Neutrophil (primary cell): Measurements from ENCODE around the gene ALG3.
A peak's percentile ranks its signal among the peaks of the same experiment; 100 is the strongest.

ENCODE experiments used
- H3K27ac ChIP-seq: fragments of 200-600 bp; sonication (generic); 2 replicates; pipeline ENCODE4 v1.5.1; 2016; ENCODE audit warnings: mild to moderate bottlenecking, moderate library complexity
- H3K27me3 ChIP-seq: fragments of 200-600 bp; sonication (generic); 2 replicates; pipeline ENCODE4 v1.6.0; 2016; ENCODE audit warnings: mild to moderate bottlenecking
- H3K36me3 ChIP-seq: fragments of 200-600 bp; sonication (generic); 2 replicates; pipeline ENCODE4 v1.5.1; 2017
- H3K4me1 ChIP-seq, 2 experiments: fragments of 200-600 bp in 1 of 2; sonication (generic) in 1 of 2; 1 replicate in 1 of 2; 2 replicates in 1 of 2; pipeline versions ENCODE4 v1.5.1 to v1.6.1; 2013 to 2016; ENCODE audit warnings: low read depth in 1 of 2, low read length in 1 of 2, mild to moderate bottlenecking in 1 of 2, moderate library complexity in 1 of 2; ENCODE audit not compliant: control insufficient read depth in 1 of 2, insufficient read depth in 1 of 2
- H3K4me3 ChIP-seq, 2 experiments: fragments of 200-600 bp in 1 of 2; sonication (generic) in 1 of 2; 1 replicate in 1 of 2; 2 replicates in 1 of 2; pipeline ENCODE4 v1.5.1; 2013 to 2016; ENCODE audit warnings: low read depth in 1 of 2, low read length in 1 of 2, mild to moderate bottlenecking in 1 of 2, moderate library complexity in 1 of 2
- H3K9me3 ChIP-seq: fragments of 200-600 bp; sonication (generic); 2 replicates; pipeline ENCODE4 v1.5.1; 2016
- CTCF ChIP-seq: fragments of 200-600 bp; sonication (generic); IDR thresholded peaks from 2 replicates; pipeline ENCODE4 v1.5.1; 2016; ENCODE audit warnings: antibody characterized with exemption

ALG3 gene

GRCh38 chr3:184261854-184262763 is 13.3 kb upstream of the ALG3 start:
- peaks cover 96% of the 10 kb centered on the region for H3K27me3 ChIP-seq

GRCh38 chr3:184261270-184261853 is 12.6 kb upstream of the ALG3 start, which contains the start of gene CAMK2N2:
TSS of gene CAMK2N2 (minus strand) at chr3:184261553. CDS start at chr3:184261285, 268 bp downstream.
- no peak within 1 kb of the TSS for H3K27ac ChIP-seq
- no peaks in the 10 kb centered on the region for H3K9me3 ChIP-seq
- H3K4me1 ChIP-seq = peaks cover 15 to 26% of the 10 kb centered on the region in 2 experiments
- no peaks in the 10 kb centered on the region for H3K36me3 ChIP-seq
- H3K27me3 ChIP-seq = peaks cover 88% of the 10 kb centered on the region
- TF ChIP-seq CTCF = no peak
- H3K4me3 ChIP-seq = peak within 1 kb of the TSS; percentile 3 to 51

More at GRCh38 chr3:184261854-184262763, 13.3 kb upstream of the ALG3 start:
- Histone ChIP-seq H3K4me1 (peaks cover 15 to 26% of the 10 kb centered on the region in 2 experiments), H3K9me3 (no peaks in the 10 kb centered on the region), H3K36me3 (no peaks in the 10 kb centered on the region), H3K27ac (no peak overlapping the region), H3K4me3 (peak overlapping the region; percentile 3 to 51)
- TF ChIP-seq CTCF = no peak

- Histone ChIP-seq H3K36me3 (no peaks in the 10 kb centered on the region), H3K4me1 (peaks cover 15 to 26% of the 10 kb centered on the region in 2 experiments), H3K9me3 (no peaks in the 10 kb centered on the region), H3K27ac (no peak overlapping the region), H3K27me3 (peaks cover 84% of the 10 kb centered on the region), H3K4me3 (peak overlapping the region in 1 of 2 experiments; percentile 51)
- TF ChIP-seq CTCF = no peak
Observed at GRCh38 chr3:184260724-184261269, 12.0 kb upstream of the ALG3 start.

- peaks cover 77% of the 10 kb centered on the region for H3K27me3 ChIP-seq
- H3K27ac ChIP-seq = no peak overlapping the region
- H3K4me1 ChIP-seq = peaks cover 15 to 26% of the 10 kb centered on the region in 2 experiments
- H3K4me3 ChIP-seq = peak overlapping the region in 1 of 2 experiments; percentile 51
- H3K9me3 ChIP-seq = no peaks in the 10 kb centered on the region
- TF ChIP-seq CTCF = no peak
- no peaks in the 10 kb centered on the region for H3K36me3 ChIP-seq
Observed at GRCh38 chr3:184259878-184260723, 11.3 kb upstream of the ALG3 start.

GRCh38 chr3:184259396-184259877 is 10.7 kb upstream of the ALG3 start:
- no peaks in the 10 kb centered on the region for H3K36me3 ChIP-seq
- H3K9me3 ChIP-seq = no peaks in the 10 kb centered on the region
- no peak overlapping the region for H3K4me3 ChIP-seq
- no peak overlapping the region for H3K27ac ChIP-seq
- H3K27me3 ChIP-seq = peaks cover 71% of the 10 kb centered on the region
- no peak for TF ChIP-seq CTCF
- peaks cover 15 to 26% of the 10 kb centered on the region in 2 experiments for H3K4me1 ChIP-seq
